K562 treated with DMSO at 1 percent for 48 hours (cell line): ENCODE measurements around the gene MINDY3. TPM values are rescaled to one million over a fixed set of nuclear protein-coding genes. Genes with fewer than 3 reads are reported as not detected.

Experiments used
- total RNA-seq: library from RNA; unstranded; fragments of 300-600 nt; gene quantifications from 2 replicates; pipeline ENCODE4 v1.2.3, GENCODE V29; 2022; ENCODE audit warnings: low replicate concordance; ENCODE audit errors: extremely low read depth

Gene MINDY3
- not detected in 2 replicates for total RNA-seq

DNA sequence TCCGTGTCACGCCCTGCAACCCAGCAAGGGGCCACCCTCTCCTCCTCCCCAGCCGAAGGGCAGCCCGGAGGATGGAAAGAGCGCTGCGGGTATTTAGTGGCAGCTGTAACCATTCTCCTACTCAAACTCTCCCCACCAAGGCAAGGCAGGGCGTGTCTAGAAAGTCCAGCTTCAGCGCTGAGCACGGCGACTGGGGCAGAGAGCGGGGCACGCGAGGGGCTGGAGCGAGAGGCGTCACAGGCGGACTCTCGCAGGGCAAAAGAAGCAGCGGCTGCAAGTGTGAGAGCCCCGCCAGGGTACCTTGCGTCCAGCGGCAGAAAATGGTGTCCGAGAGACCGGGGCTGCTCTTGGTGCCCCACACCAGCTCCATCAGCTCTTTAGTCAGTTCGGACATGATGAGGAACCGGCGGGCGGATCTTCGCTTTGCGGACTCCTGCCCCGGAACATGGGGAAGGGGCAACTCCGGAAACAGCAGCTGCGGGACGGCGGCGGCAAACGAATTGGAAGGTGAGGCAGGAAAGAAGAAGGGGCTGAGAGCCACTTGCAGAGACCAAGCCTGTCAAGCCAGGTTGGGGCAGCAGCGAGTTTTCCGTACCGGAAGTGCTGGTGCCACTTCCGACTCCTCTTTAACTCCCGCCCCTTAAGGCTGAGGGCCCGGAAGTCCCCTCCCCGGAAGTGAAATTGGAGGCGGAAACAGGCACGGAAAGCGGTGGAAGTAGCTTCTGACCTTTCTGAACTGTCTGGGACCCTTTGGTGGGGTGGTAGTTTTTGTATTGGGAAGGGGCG lies at the start of gene MINDY3:
TSS of gene MINDY3 (minus strand) at position 602 of the 786 bp plus-strand sequence. CDS start at position 394, 208 bp downstream.

Other genes starting within 250 kb of the MINDY3 start
- not detected in 2 replicates for gene ITGA8, start 140.6 kb downstream of the MINDY3 start, total RNA-seq